Testis (tissue), 3 donors: ENCODE results near the gene C18orf32. TPM values are rescaled to one million over a fixed set of nuclear protein-coding genes. Genes with fewer than 3 reads are reported as not detected.
"Not testable (repeated sequence)": the region's sequence is repeated elsewhere in the genome, so short reads cannot be mapped to it uniquely, and the experiment has no call there.

Source experiments
- DNase-seq: peaks from one replicate; pipeline ENCODE4 v3.0.0-alpha.2; 2019
- H3K27ac ChIP-seq, 2 donors: fragments of 200-600 bp; sonication (generic); one replicate each; pipeline ENCODE4 v1.5.1; 2019
- H3K27me3 ChIP-seq: fragments of 200-600 bp; sonication (generic); one replicate; pipeline ENCODE4 v1.5.1; 2019
- H3K36me3 ChIP-seq: fragments of 200-600 bp; sonication (generic); one replicate; pipeline ENCODE4 v1.5.1; 2017; ENCODE audit warnings: low read depth; ENCODE audit errors: missing control alignments
- H3K4me1 ChIP-seq: fragments of 200-600 bp; sonication (generic); one replicate; pipeline ENCODE4 v1.5.1; 2019
- H3K4me3 ChIP-seq, 2 donors: fragments of 200-600 bp; sonication (generic); one replicate each; pipeline ENCODE4 v1.5.1; 2017 to 2019
- H3K9me3 ChIP-seq: fragments of 200-600 bp; sonication (generic); one replicate; pipeline ENCODE4 v1.5.1; 2017
- CTCF ChIP-seq, 3 experiments: fragments of 450-650 bp in 2 of 3; fragments of 200-600 bp in 1 of 3; sonication (generic) in 1 of 3; IDR thresholded peaks; one replicate each; pipeline ENCODE4 v1.5.1; 2016 to 2019; ENCODE audit warnings: antibody characterized with exemption in 3 of 3, mild to moderate bottlenecking in 2 of 3, moderate library complexity in 1 of 3
- POLR2A ChIP-seq: fragments of 450-650 bp; IDR thresholded peaks from one replicate; pipeline ENCODE4 v1.6.1; 2017; ENCODE audit warnings: antibody characterized with exemption, mild to moderate bottlenecking, moderate library complexity
- WGBS, 2 donors: methylation state at CpG; one replicate each; pipeline ENCODE4 v1.1.5; 2018; 5-methylcytosine and 5-hydroxymethylcytosine counted together
- intact Hi-C: fragments of 100-400 bp; cut with DNase I; formaldehyde crosslinking; loops from one replicate; pipeline ENCODE4 v1.15.1; 2023; ENCODE audit warnings: low total_unique reads
- polyA plus RNA-seq: library from polyadenylated mRNA; stranded (reverse); fragments of 350-450 nt; fragmentation: Illumina TruSeq; extraction: RNeasy Lipid Tissue Mini Kit (QIAGEN cat#74804); gene quantifications from one replicate; pipeline ENCODE4 v1.2.3, GENCODE V29; 2014; ENCODE audit warnings: low read depth, low replicate concordance; ENCODE audit not compliant: insufficient read depth
- total RNA-seq, 2 donors: library from RNA; depleted of rRNA; stranded (reverse); fragments of >200 nt; gene quantifications; one replicate each; pipeline ENCODE4 v1.2.3, GENCODE V29; 2016

C18orf32 gene
- total and polyA plus RNA-seq, 3 donors from 2014 or later: 51.0 to 80.9 (median 60.6) TPM

- Histone ChIP-seq H3K36me3 (no peaks in the 10 kb centered on the region), H3K4me1 (no peaks in the 10 kb centered on the region), H3K4me3 (no peak overlapping the region), H3K27me3 (no peaks in the 10 kb centered on the region), H3K9me3 (no peaks in the 10 kb centered on the region), H3K27ac (no peak overlapping the region)
- DNase-seq: no peak
- intact Hi-C loops: no loop called here
- whole genome bisulfite sequencing, 2 donors: 60 to 65% methylated on average over 8 of the region's 8 CpGs
- no peak for TF ChIP-seq CTCF (IDR thresholded peaks at IDR 0.05)
Observed at GRCh38 chr18:49527631-49528327, 40.7 kb upstream of the C18orf32 start.

- intact Hi-C loops: no loop called here
- WGBS, 2 donors: 97% methylated on average over 2 of the region's 2 CpGs
- no peaks in the 10 kb centered on the region for H3K9me3 ChIP-seq
- no peaks in the 10 kb centered on the region for H3K4me1 ChIP-seq
- TF ChIP-seq CTCF (IDR thresholded peaks at IDR 0.05) (no peak), POLR2A (no peak)
- DNase-seq: no peak
- no peaks in the 10 kb centered on the region for H3K27me3 ChIP-seq
- H3K27ac ChIP-seq: no peak overlapping the region
- no peak overlapping the region for H3K4me3 ChIP-seq
- no peaks in the 10 kb centered on the region for H3K36me3 ChIP-seq
Observed at GRCh38 chr18:49525981-49526380, 38.9 kb upstream of the C18orf32 start.

- WGBS, 2 donors: 100% methylated on average over 2 of the region's 2 CpGs
- intact Hi-C loops: no loop called here
- H3K4me1 ChIP-seq: no peaks in the 10 kb centered on the region
- H3K27ac ChIP-seq: no peak overlapping the region
- no peak overlapping the region for H3K4me3 ChIP-seq
- TF ChIP-seq CTCF (IDR thresholded peaks at IDR 0.05): no peak
- no peak for TF ChIP-seq POLR2A
- H3K9me3 ChIP-seq: no peaks in the 10 kb centered on the region
- H3K27me3 ChIP-seq: no peaks in the 10 kb centered on the region
- H3K36me3 ChIP-seq: no peaks in the 10 kb centered on the region
- DNase-seq: no peak
Observed at GRCh38 chr18:49524951-49525350, 37.9 kb upstream of the C18orf32 start.

- H3K27me3 ChIP-seq: no peaks in the 10 kb centered on the region
- no peak overlapping the region for H3K27ac ChIP-seq
- TF ChIP-seq CTCF (IDR thresholded peaks at IDR 0.05) (no peak), POLR2A (no peak)
- no peaks in the 10 kb centered on the region for H3K4me1 ChIP-seq
- DNase-seq: no peak
- WGBS, 2 donors: 83 to 93% methylated on average over 2 of the region's 2 CpGs
- H3K4me3 ChIP-seq: no peak overlapping the region
- no peaks in the 10 kb centered on the region for H3K36me3 ChIP-seq
- H3K9me3 ChIP-seq: no peaks in the 10 kb centered on the region
- intact Hi-C loops: no loop called here
Observed at GRCh38 chr18:49524349-49524748, 37.3 kb upstream of the C18orf32 start.

- H3K4me3 ChIP-seq, H3K27me3 ChIP-seq, H3K27ac ChIP-seq, H3K36me3 ChIP-seq, H3K4me1 ChIP-seq, DNase-seq, H3K9me3 ChIP-seq, intact Hi-C loops: not testable (repeated sequence)
- 88 to 96% methylated on average over 7 of the region's 7 CpGs for WGBS, 2 donors
Observed at GRCh38 chr18:49523580-49524093, 36.6 kb upstream of the C18orf32 start.
